Keratinocyte (primary cell): ENCODE measurements around the gene DHPS. TPM values are rescaled to one million over a fixed set of nuclear protein-coding genes. Genes with fewer than 3 reads are reported as not detected.

Experiments
- DNase-seq: peaks from one replicate; pipeline ENCODE4 v3.0.0-alpha.2; 2011; ENCODE audit warnings: low read depth, missing footprints, low spot score
- FAIRE-seq: peaks from 2 replicates; lab custom pipeline; 2011; peaks lifted over from hg19 to GRCh38; lab: Jason Lieb, UNC
- H2AFZ ChIP-seq: 2 replicates; pipeline ENCODE4 v1.6.0; 2012; ENCODE audit warnings: low read length, control low read depth, inconsistent platforms; ENCODE audit not compliant: control insufficient read depth
- H3K27ac ChIP-seq: 2 replicates; pipeline ENCODE4 v1.5.1; 2011; ENCODE audit warnings: low read length; ENCODE audit not compliant: control insufficient read depth, insufficient read depth
- H3K27me3 ChIP-seq: 3 replicates; pipeline ENCODE4 v1.6.0; 2011; ENCODE audit warnings: low read length; ENCODE audit not compliant: control insufficient read depth, insufficient read depth; ENCODE audit errors: extremely low read depth
- H3K36me3 ChIP-seq, 2 experiments: 2 replicates in 1 of 2; 3 replicates in 1 of 2; pipeline ENCODE4 v1.5.1; 2011; ENCODE audit warnings: low read length in 2 of 2, mild to moderate bottlenecking in 1 of 2; ENCODE audit not compliant: control insufficient read depth in 2 of 2, insufficient read depth in 2 of 2; ENCODE audit errors: extremely low read depth in 1 of 2
- H3K4me1 ChIP-seq: 3 replicates; pipeline ENCODE4 v1.5.1; 2011; ENCODE audit warnings: low read length; ENCODE audit not compliant: control insufficient read depth, insufficient read depth; ENCODE audit errors: extremely low read depth
- H3K4me2 ChIP-seq: 3 replicates; pipeline ENCODE4 v1.6.0; 2011; ENCODE audit warnings: low read depth, low read length; ENCODE audit not compliant: control insufficient read depth, insufficient read depth; ENCODE audit errors: extremely low read depth
- H3K4me3 ChIP-seq, 3 experiments: fragments of 200-600 bp in 1 of 3; sonication (generic) in 1 of 3; 2 replicates in 2 of 3; 3 replicates in 1 of 3; pipeline ENCODE4 v1.5.1; 2011 to 2016; ENCODE audit warnings: low read length in 3 of 3, mild to moderate bottlenecking in 3 of 3, control low read depth in 2 of 3, inconsistent platforms in 1 of 3, low read depth in 1 of 3, mixed read lengths in 1 of 3, mixed run types in 1 of 3, moderate library complexity in 1 of 3; ENCODE audit not compliant: control insufficient read depth in 2 of 3, insufficient read depth in 2 of 3; ENCODE audit errors: extremely low read depth in 1 of 3
- H3K79me2 ChIP-seq: 2 replicates; pipeline ENCODE4 v1.6.0; 2012; ENCODE audit warnings: low read length; ENCODE audit not compliant: control insufficient read depth, insufficient read depth
- H3K9ac ChIP-seq: 3 replicates; pipeline ENCODE4 v1.6.0; 2011; ENCODE audit warnings: low read length; ENCODE audit not compliant: control insufficient read depth, insufficient read depth; ENCODE audit errors: extremely low read depth
- H3K9me1 ChIP-seq: 3 replicates; pipeline ENCODE4 v1.6.0; 2011; ENCODE audit warnings: low read length; ENCODE audit not compliant: control insufficient read depth, insufficient read depth; ENCODE audit errors: extremely low read depth
- H3K9me3 ChIP-seq: 2 replicates; pipeline ENCODE4 v1.5.1; 2012; ENCODE audit warnings: low read depth, low read length; ENCODE audit not compliant: control insufficient read depth
- H4K20me1 ChIP-seq: 3 replicates; pipeline ENCODE4 v1.6.0; 2011; ENCODE audit warnings: low read length; ENCODE audit not compliant: control insufficient read depth, insufficient read depth; ENCODE audit errors: extremely low read depth
- EZH2 ChIP-seq: IDR thresholded peaks from one replicate; pipeline ENCODE4 v1.6.1; 2012; ENCODE audit warnings: inconsistent platforms, mild to moderate bottlenecking, low read length, moderate library complexity
- dilution Hi-C: fragments of 300-500 bp; cut with MboI; formaldehyde crosslinking; loops from one replicate; pipeline ENCODE4 v1.7.0; 2020; ENCODE audit warnings: low sequenced_read_pairs; ENCODE audit not compliant: extremely low pct_ligation_motif_present
- polyA plus RNA-seq, 5 experiments: library from polyadenylated mRNA; depleted of rRNA in 3 of 5; stranded (reverse) in 3 of 5; stranded (forward) in 1 of 5; unstranded in 1 of 5; fragments of >200 nt; gene quantifications; 1 replicate in 1 of 5; 2 replicates in 3 of 5; 3 replicates in 1 of 5; pipeline versions ENCODE4 v1.2.1 to v1.2.3, GENCODE V29; 2011 to 2012; ENCODE audit warnings: missing spikeins in 2 of 5, low read depth in 1 of 5, low replicate concordance in 1 of 5
- TF ChIP-seq, protein P1 (sequence below), 3 experiments: IDR thresholded peaks in 1 of 3; conservative IDR thresholded peaks in 1 of 3; optimal IDR thresholded peaks in 1 of 3; 2 replicates in 2 of 3; 3 replicates in 1 of 3; pipeline versions ENCODE3 to v1.5.1; 2011; ENCODE audit warnings: low read length in 3 of 3, mild to moderate bottlenecking in 3 of 3, moderate library complexity in 2 of 3, control low read depth in 1 of 3, inconsistent platforms in 1 of 3; ENCODE audit not compliant: insufficient read depth in 2 of 3; ENCODE audit errors: extremely low read depth in 1 of 3

Gene DHPS
- polyA plus RNA-seq, 1 donor (not counting 4 experiments of a cell fraction or from before 2014, with no cell fraction given) = 36.5 TPM

GRCh38 chr19:12641456-12641855, 40.2 kb downstream of the DHPS start:
- Histone ChIP-seq H3K36me3 (no peaks in the 10 kb centered on the region), H3K9me1 (no peaks in the 10 kb centered on the region), H3K27ac (no peak overlapping the region), H3K9me3 (no peaks in the 10 kb centered on the region), H3K4me2 (no peak overlapping the region), H3K9ac (no peak overlapping the region), H3K27me3 (no peaks in the 10 kb centered on the region), H4K20me1 (no peaks in the 10 kb centered on the region), H3K79me2 (no peaks in the 10 kb centered on the region), H3K4me3 (no peak overlapping the region), H3K4me1 (peaks cover 4% of the 10 kb centered on the region), H2AFZ (no peak overlapping the region)
- DNase-seq (no peak), FAIRE-seq (no peak)
- dilution Hi-C loops = no loop called here
- TF ChIP-seq EZH2 = no peak
- TF ChIP-seq, protein P1, sequence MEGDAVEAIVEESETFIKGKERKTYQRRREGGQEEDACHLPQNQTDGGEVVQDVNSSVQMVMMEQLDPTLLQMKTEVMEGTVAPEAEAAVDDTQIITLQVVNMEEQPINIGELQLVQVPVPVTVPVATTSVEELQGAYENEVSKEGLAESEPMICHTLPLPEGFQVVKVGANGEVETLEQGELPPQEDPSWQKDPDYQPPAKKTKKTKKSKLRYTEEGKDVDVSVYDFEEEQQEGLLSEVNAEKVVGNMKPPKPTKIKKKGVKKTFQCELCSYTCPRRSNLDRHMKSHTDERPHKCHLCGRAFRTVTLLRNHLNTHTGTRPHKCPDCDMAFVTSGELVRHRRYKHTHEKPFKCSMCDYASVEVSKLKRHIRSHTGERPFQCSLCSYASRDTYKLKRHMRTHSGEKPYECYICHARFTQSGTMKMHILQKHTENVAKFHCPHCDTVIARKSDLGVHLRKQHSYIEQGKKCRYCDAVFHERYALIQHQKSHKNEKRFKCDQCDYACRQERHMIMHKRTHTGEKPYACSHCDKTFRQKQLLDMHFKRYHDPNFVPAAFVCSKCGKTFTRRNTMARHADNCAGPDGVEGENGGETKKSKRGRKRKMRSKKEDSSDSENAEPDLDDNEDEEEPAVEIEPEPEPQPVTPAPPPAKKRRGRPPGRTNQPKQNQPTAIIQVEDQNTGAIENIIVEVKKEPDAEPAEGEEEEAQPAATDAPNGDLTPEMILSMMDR (optimal IDR thresholded peaks at IDR 0.05 in 1 of 3, IDR thresholded peaks at IDR 0.05 in 1 of 3, conservative IDR thresholded peaks at IDR 0.05 in 1 of 3; ENCODE audit: extremely low read depth in 1 of 3, insufficient read depth in 2 of 3, low read length in 3 of 3) = no peak

DNA sequence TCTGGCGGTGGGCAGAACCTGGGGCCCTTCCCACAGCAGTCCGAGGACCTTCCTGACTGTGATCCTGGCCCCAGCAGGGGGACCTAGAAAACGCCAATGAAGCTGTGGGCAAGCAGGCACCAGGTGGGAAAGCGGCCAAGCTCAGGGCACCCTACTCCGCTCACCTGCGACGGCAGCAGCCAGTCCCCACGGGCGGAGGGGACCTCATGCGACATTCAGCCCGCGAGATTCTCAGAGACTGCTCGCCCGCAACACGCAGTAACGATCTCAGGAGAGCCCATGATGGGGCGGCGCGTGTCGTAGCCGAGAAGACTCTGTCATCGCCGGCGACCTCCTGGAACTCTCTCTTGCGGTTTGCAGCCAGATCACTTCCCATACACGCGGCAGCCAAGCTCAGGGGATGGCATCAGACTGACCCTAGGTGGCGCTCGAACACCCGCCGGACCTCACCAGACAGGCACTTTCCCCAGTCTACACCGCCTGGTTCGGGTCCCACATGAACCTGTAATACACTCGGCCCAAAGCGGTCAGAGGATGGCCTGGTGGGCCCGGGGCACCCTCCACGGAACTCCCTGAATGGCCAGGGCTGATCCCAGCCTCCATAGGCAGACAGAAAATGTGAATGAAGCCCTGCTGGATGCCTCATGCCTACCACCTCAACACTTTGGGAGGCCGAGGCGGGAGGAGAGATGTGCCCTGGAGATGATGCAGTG, 41.6 kb downstream of the DHPS start:
- H3K4me1 ChIP-seq = peaks cover 4% of the 10 kb centered on the region
- peak overlapping the region; percentile 89 for H2AFZ ChIP-seq
- H3K9ac ChIP-seq = no peak overlapping the region
- H3K9me3 ChIP-seq = no peaks in the 10 kb centered on the region
- H3K79me2 ChIP-seq = no peaks in the 10 kb centered on the region
- peak overlapping the region in 1 of 3 experiments; percentile 12 for H3K4me3 ChIP-seq
- TF ChIP-seq, protein P1 (optimal IDR thresholded peaks at IDR 0.05 in 1 of 3, IDR thresholded peaks at IDR 0.05 in 1 of 3, conservative IDR thresholded peaks at IDR 0.05 in 1 of 3; ENCODE audit: extremely low read depth in 1 of 3, insufficient read depth in 2 of 3, low read length in 3 of 3) = peak; percentile 80 to 96 (median 90)
- no peak for TF ChIP-seq EZH2
- FAIRE-seq (peak; percentile 66), DNase-seq (peak; percentile 15)
- no peaks in the 10 kb centered on the region for H3K9me1 ChIP-seq
- dilution Hi-C loops = no loop called here
- no peak overlapping the region for H3K27ac ChIP-seq
- no peaks in the 10 kb centered on the region for H4K20me1 ChIP-seq
- H3K4me2 ChIP-seq = peak overlapping the region; percentile 62
- no peaks in the 10 kb centered on the region for H3K36me3 ChIP-seq
- no peaks in the 10 kb centered on the region for H3K27me3 ChIP-seq
